C4-2B (cell line): Measurements from ENCODE around the gene HEATR5B.
"Not testable (repeated sequence)": the region's sequence is repeated elsewhere in the genome, so short reads cannot be mapped to it uniquely, and the experiment has no call there.

Source experiments
- H3K27ac ChIP-seq: fragments of 450-650 bp; 2 replicates; pipeline ENCODE4 v1.5.1; 2017
- CTCF ChIP-seq: fragments of 450-650 bp; conservative IDR thresholded peaks from 2 replicates; pipeline ENCODE4 v1.5.1; 2017; ENCODE audit warnings: mild to moderate bottlenecking
- ZFX ChIP-seq: fragments of 450-650 bp; IDR thresholded peaks from 2 replicates; pipeline ENCODE4 v1.6.1; 2017

HEATR5B gene

GRCh38 chr2:36982467-36982866 is 101.7 kb downstream of the HEATR5B start:
- H3K27ac ChIP-seq, result no peak overlapping the region
- TF ChIP-seq ZFX, result no peak
- no peak for TF ChIP-seq CTCF

DNA sequence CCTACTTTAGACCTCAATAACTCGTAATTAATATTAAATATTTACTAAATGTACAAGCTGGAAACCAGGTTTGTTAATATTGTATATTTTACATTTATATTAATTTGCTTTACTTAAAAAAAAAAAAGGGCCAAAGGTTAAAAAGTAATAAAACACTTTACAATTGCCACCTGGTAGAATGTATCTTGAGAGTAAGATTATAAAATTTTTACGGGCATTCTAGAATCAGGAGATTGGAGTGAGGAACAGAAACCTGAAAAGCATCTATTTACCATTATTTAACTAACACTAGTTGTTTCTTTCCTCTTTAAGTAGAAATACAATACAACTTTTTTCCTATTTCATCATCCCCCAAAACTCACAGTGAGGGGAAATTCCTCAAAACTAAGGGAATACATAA is 102.3 kb downstream of the HEATR5B start:
- TF ChIP-seq CTCF (no peak), ZFX (no peak)
- no peak overlapping the region for H3K27ac ChIP-seq

DNA sequence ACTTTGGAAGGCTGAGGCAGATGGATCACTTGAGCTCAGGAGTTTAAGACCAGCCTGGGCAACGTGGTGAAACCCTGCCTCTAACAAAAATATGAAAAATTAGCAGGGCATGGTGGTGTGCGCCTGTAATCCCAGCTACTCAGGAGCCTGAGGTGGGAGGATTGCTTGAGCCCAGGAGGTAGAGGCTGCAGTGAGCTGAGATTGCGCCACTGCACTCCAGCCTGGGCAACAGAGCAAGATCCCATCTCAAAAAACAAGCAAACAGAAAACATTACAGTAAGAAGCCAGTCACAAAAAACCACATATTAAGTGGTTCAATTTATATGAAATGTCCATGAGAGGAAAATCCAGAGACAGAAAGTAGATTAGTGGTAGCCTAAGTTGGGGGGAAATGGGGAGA is 105.2 kb downstream of the HEATR5B start:
- H3K27ac ChIP-seq, result not testable (repeated sequence)

DNA sequence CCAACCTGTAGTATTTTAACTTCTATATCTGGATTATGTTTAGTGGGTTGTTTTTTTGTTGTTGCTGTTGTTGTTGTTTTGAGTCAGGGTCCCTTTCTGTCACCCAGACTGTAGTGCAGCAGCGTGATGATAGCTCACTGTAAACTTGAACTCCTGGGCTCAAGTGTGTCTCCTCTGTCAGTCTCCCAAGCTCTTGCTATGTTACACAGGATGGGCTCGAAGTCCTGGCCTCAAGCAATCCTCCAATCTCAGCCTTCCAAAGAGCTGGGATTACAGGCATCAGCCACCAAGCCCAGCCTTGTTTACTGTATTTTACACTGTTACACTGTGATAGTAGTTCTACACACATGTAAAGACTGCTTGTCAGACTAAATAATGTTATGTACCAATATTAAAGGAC is 108.1 kb downstream of the HEATR5B start:
- TF ChIP-seq CTCF (no peak), ZFX (no peak)

GRCh38 chr2:36975306-36975705 is 108.9 kb downstream of the HEATR5B start:
- no peak for TF ChIP-seq CTCF
- TF ChIP-seq ZFX, result no peak
- no peak overlapping the region for H3K27ac ChIP-seq

More for the DNA sequence above, 108.1 kb downstream of the HEATR5B start:
- H3K27ac ChIP-seq, result no peak overlapping the region

DNA sequence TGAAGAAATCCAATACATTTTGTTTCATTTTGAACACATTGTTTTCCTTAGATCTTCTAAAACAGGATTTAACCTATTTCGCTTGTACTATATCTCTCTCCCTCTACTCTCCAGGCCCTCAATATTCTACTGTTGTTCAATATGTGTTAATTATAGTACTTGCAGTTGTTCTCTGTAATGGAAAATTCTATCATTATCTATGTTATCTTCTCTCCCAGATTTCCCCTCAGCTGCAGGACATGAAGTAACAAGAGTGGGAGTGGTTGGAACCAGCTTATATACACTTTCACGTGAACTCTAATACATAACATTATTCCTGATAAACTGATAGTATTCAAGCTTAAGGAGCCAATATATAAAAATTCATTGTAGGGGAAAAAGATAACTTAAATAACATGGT is 110.9 kb downstream of the HEATR5B start:
- H3K27ac ChIP-seq, result no peak overlapping the region
- TF ChIP-seq CTCF, result no peak
- no peak for TF ChIP-seq ZFX

DNA sequence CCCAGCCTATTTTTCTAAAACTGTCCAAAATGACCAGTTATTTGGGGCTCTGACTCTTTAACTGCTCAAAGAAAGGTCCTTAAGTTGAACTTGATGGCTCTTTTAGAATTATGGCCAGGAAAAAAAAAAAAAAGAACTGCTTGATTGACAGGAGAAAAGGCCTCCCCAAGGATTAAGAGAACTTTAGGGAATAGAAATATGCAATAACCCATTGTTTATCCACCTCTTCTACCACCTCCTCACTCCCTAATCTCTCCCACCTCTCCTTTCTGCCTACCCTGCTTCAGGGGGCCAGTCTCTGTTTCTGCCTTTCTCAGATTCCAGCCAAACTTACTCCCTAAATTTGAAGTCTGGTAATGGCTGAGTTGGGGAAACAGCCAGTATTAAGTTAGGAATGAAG is 112.2 kb downstream of the HEATR5B start:
- no peak for TF ChIP-seq CTCF
- TF ChIP-seq ZFX, result no peak
- H3K27ac ChIP-seq, result no peak overlapping the region

DNA sequence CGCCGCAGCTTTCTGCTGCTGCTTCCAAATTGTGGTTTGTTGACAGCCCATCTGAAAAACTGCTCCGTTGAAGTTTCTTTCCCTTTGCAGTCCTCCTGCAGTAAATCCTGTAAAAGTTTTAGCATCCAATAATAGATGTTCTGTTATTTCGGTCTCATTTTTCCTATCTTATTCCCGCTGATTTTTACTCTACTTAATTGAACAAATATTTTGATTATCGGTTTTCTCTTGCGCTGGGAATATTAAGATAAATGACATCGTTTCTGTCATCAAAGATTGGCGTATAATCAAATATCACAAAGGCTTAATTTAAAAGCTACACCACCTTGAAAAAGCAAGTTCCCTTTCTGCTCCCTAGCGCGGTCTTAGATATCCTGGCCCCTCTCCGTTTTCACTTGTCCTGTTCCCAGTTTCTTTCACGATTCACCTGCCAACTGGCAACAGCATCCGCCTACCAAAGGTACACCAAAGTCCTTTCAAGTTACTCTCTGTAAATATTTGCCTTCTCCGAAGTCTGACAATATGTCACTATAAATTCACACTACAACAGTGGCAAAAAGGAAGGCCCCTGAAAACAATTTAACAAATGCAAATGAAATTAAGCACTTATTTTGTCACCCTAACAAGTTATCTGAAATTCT is 116.8 kb downstream of the HEATR5B start:
- TF ChIP-seq CTCF (no peak), ZFX (no peak)
- H3K27ac ChIP-seq, result peak overlapping the region; percentile 91
